ENCODE results near the gene EFR3B.

Gene EFR3B

GRCh38 chr2:25194576-25195122 lies 152.8 kb downstream of the EFR3B start:
- DNase-seq = no peak

GRCh38 chr2:25197336-25198208 lies 155.7 kb downstream of the EFR3B start:
- peak; percentile 60 for DNase-seq

- no peak for DNase-seq
These were observed 156.3 kb downstream of the EFR3B start for GRCh38 chr2:25198209-25198525.

- DNase-seq = no peak
These were observed 156.7 kb downstream of the EFR3B start for GRCh38 chr2:25198576-25198975.

DNA sequence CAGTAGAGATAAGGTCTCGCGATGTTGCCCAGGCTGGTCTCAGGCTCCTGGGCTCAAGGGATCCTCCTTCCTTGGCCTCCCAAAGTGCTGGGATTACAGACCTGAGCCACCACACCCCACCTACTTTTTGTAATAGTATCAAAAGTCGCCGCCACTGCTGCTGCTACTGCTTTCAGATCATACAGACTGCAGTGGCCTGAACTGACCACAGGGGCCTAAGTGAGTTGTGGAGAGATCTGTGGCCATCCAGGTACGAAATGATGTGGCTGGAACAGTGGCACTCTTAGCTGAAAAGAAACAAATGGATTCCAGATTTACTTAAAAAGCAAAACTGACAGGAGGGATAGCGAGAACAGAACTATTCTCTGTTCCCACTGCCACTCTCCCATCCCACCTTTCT lies 159.4 kb downstream of the EFR3B start:
- no peak for DNase-seq

DNA sequence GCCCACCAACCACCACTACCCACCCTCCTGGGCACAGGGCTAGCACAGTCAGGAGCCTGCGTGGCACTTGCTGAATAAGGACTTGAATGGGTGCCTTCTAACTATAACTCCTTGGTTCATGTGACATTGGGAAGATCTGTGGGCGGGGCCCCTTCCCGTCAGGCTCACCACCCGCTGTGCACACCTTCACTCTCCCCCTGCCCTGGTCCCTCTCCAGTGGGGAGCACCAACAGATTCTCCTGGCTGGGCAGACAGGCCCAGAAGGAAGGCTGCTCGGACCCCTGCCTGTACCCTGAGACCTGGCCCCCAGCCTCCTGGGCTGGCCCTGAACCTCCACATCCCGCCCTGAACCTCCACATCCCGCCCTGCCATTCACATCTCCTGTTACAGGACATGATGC lies 159.9 kb downstream of the EFR3B start:
- DNase-seq = no peak

- no peak for DNase-seq
These were observed 160.4 kb downstream of the EFR3B start for GRCh38 chr2:25202275-25202674.

DNA sequence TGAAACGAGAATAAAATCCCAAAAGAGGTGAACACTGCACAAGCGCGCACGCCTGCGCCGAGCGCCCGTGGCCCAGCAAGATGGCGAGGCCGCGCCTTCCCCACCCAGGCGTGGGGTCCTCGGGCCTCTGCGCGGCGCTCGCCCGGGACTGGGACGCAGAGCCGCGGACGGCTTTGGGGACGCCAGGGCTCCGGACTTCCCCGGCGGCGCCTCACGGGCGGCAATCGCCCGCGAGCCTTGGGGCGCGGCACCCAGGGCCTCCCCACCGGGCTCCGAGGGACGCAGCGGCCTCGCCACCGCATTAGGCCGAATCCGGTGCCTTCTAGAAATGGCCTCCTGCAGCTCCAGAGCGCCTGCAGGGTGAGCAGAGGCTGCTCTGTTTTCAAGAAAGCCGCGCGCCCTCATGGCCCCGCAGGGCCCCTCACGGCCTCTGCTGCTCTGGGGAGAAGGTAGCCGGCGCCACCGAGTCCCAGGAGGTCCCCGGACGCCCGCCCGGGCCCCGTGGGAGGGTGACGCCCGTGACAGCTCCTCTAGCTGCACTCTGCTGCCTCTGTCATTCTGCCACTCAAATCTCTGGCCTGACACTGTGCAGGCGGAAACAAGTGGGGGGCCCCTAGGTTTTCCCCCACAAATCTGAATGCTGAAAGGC lies 162.4 kb downstream of the EFR3B start:
- DNase-seq = no peak

DNA sequence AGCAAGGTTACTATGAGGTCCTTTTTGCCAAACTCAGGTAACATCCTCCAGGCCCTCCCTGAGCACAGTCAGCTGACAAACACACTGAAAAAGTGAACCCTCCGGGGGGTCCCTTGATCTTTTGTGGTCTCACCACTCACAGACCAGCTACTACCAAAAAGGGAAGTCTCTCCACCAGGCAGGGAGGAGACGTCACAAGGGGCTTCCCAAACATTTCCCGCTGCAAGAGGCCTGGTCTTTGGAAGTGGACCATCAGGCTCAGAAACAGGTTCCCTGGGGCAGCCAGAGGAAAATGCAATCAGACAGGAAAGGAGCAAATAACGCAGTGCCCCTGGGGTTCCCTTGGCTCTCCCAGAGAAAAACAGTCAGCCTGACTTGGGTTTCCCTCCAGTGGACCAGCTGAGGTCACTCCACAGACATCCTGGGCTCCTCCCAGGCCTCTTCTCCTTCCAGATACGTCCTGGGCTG lies 165.2 kb downstream of the EFR3B start:
- DNase-seq = no peak

Data from left hindlimb (tissue), 1 donor.